ENCODE results near the gene NTRK3. TPM values are rescaled to one million over a fixed set of nuclear protein-coding genes. Genes with fewer than 3 reads are reported as not detected.

Gene NTRK3
- total RNA-seq, 2 donors from 2014 or later: 0.66 to 5.2 TPM

- DNase-seq (no peak), ATAC-seq (no peak)
- Histone ChIP-seq H3K27ac (no peak overlapping the region), H3K27me3 (no peaks in the 10 kb centered on the region), H3K9me3 (no peaks in the 10 kb centered on the region), H3K36me3 (replicated peaks in 1 of 2; ENCODE audit: insufficient read depth in 1 of 2, low read depth in 2 of 2) (no peaks in the 10 kb centered on the region), H3K4me3 (no peak overlapping the region), H3K4me1 (no peaks in the 10 kb centered on the region)
- intact Hi-C loops (cut with DNase I): loop anchor here (5.0 kb wide), 1 partner anchor 48 kb away; no protein-coding TSS in a partner anchor
- no peak for TF ChIP-seq POLR2A (IDR thresholded peaks at IDR 0.05)
- TF ChIP-seq, protein P1, sequence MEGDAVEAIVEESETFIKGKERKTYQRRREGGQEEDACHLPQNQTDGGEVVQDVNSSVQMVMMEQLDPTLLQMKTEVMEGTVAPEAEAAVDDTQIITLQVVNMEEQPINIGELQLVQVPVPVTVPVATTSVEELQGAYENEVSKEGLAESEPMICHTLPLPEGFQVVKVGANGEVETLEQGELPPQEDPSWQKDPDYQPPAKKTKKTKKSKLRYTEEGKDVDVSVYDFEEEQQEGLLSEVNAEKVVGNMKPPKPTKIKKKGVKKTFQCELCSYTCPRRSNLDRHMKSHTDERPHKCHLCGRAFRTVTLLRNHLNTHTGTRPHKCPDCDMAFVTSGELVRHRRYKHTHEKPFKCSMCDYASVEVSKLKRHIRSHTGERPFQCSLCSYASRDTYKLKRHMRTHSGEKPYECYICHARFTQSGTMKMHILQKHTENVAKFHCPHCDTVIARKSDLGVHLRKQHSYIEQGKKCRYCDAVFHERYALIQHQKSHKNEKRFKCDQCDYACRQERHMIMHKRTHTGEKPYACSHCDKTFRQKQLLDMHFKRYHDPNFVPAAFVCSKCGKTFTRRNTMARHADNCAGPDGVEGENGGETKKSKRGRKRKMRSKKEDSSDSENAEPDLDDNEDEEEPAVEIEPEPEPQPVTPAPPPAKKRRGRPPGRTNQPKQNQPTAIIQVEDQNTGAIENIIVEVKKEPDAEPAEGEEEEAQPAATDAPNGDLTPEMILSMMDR (IDR thresholded peaks at IDR 0.05): no peak
- 5 to 8% methylated on average over 4 to 15 of the region's 15 CpGs for WGBS, 2 donors
These were observed 27.9 kb upstream of the NTRK3 start for GRCh38 chr15:88284318-88284998.

GRCh38 chr15:88282614-88283013 is 26.1 kb upstream of the NTRK3 start:
- Histone ChIP-seq H3K36me3 (replicated peaks in 1 of 2; ENCODE audit: insufficient read depth in 1 of 2, low read depth in 2 of 2) (no peaks in the 10 kb centered on the region), H3K4me3 (no peak overlapping the region), H3K4me1 (no peaks in the 10 kb centered on the region), H3K27me3 (no peaks in the 10 kb centered on the region), H3K9me3 (no peaks in the 10 kb centered on the region), H3K27ac (no peak overlapping the region)
- TF ChIP-seq POLR2A (IDR thresholded peaks at IDR 0.05): no peak
- TF ChIP-seq, protein P1 (IDR thresholded peaks at IDR 0.05): no peak
- DNase-seq: no peak
- ATAC-seq: no peak
- intact Hi-C loops (cut with DNase I): loop anchor here (5.0 kb wide), 1 partner anchor 50 kb away; no protein-coding TSS in a partner anchor
- WGBS, 2 donors: 12% methylated on average over 5 of the region's 5 CpGs

GRCh38 chr15:88276821-88277410 is 20.4 kb upstream of the NTRK3 start:
- H3K4me1 ChIP-seq: no peaks in the 10 kb centered on the region
- H3K36me3 ChIP-seq (replicated peaks in 1 of 2; ENCODE audit: insufficient read depth in 1 of 2, low read depth in 2 of 2): no peaks in the 10 kb centered on the region
- no peak overlapping the region for H3K4me3 ChIP-seq
- intact Hi-C loops (cut with DNase I): no loop called here
- TF ChIP-seq, protein P1 (IDR thresholded peaks at IDR 0.05): no peak
- no peak for TF ChIP-seq POLR2A (IDR thresholded peaks at IDR 0.05)
- 24 to 35% methylated on average over 15 to 16 of the region's 16 CpGs for WGBS, 2 donors
- DNase-seq (no peak), ATAC-seq (no peak)
- no peaks in the 10 kb centered on the region for H3K9me3 ChIP-seq
- no peak overlapping the region for H3K27ac ChIP-seq
- H3K27me3 ChIP-seq: no peaks in the 10 kb centered on the region

DNA sequence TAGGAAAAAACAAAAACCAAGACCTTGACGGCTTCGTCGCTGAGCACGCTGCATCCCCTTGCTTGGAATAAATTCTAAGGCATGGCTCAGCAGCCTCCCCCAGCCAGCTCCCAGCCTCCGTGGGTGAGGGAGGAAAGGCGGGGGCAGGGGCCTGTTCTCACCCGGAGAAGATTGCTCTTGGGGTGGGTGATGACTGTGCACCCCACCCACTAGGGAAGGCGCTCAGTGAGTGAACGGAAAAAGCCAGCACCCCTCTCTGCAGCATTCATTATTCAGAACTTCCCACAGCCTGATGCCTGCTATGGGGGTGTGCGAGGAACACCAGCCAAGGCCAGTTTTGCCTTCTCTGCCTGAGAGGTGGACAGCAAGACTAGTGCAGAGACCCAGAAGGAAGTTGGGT is 19.3 kb upstream of the NTRK3 start:
- ATAC-seq (no peak), DNase-seq (no peak)
- intact Hi-C loops (cut with DNase I): no loop called here
- no peak overlapping the region for H3K27ac ChIP-seq
- H3K9me3 ChIP-seq: no peaks in the 10 kb centered on the region
- no peaks in the 10 kb centered on the region for H3K4me1 ChIP-seq
- 21 to 30% methylated on average over 9 to 10 of the region's 10 CpGs for WGBS, 2 donors
- H3K27me3 ChIP-seq: no peaks in the 10 kb centered on the region
- no peak overlapping the region for H3K4me3 ChIP-seq
- no peaks in the 10 kb centered on the region for H3K36me3 ChIP-seq (replicated peaks in 1 of 2; ENCODE audit: insufficient read depth in 1 of 2, low read depth in 2 of 2)
- TF ChIP-seq POLR2A (IDR thresholded peaks at IDR 0.05): no peak
- TF ChIP-seq, protein P1 (IDR thresholded peaks at IDR 0.05): no peak
